ENCODE results near the gene C2orf69.

The C2orf69 gene

DNA sequence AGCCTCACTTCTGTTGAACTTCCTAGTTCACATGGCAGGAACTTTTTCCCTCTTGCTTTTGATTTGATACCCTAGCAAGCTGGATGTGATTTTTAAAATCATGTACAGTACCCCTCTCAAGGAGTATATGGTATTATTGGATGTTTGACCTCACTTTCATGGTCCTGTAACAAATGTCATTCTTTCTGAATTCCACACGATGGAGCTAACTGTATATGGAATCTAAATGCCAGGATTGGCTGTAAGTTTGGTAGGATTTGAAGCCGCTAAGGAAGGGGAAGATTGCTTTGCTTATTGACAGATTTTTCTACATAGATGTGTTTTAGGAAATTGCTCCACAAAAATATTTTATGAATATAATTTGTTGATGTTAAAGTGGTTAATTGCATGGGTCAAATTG lies 62.6 kb downstream of the C2orf69 start:
- DNase-seq = peak; percentile 83

DNA sequence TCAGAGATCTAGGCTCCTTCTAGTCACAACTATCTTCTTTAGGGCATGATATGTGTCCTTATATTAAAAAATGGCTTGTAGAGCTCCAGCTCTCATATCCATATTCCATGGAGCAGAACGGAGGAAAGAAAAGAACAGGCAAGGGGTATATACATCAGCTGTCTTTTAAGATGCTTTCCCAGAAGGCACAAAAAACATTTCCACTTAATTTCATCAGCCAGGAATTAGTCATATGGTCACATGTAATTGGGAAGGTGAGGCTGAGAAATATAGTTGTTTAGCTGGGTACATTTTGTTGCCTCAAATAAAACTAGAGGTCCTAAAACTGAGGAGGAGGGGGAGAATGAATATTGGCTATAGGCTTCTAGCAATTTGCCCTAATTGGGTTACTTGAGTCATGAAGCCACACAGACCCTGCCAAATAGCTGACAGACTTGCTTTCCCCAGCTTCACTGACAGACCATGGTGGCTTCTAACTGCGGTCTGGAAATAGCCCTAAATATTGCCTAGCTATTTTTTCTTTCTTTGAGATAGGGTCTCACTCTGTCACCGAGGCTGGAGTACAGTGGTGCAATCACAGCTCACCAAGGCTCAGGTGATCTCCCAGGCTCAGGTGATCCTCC lies 64.3 kb downstream of the C2orf69 start:
- no peak for DNase-seq
